ENCODE results near the gene TOMM7.

DNA sequence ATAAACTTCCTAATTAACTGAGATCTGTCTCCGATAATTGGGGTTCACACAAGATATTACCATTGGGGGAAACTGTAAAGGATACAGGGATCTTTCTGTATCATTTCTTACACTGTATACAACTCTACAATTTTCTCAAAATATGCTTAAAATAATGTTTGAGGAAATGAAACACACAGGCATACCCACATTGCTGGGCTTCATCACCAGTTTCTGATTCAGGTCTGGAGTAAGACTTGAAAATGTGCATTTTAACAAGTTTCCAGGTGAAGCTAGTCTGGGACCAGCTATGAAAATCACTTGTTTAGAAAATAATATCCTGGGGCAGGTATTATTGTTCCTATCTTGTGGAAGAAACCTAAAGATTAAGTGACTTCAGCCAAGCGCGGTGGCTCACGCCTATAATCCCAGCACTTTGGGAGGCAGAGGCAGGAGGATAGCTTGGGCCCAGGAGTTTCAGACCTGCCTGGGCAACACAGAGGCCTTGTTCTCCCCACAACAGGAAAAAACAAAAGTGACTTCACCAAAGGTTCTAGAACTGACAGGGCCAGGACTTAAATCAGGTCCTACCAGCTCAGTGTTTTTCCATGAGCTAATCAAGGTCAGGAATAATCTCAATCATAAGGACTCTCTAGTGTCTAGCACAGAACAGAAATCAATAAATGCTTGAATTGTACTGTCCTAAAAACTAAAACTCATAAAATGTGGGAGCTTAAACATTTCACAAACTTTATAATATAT lies 12.6 kb downstream of the TOMM7 start:
- TF ChIP-seq, protein P1, sequence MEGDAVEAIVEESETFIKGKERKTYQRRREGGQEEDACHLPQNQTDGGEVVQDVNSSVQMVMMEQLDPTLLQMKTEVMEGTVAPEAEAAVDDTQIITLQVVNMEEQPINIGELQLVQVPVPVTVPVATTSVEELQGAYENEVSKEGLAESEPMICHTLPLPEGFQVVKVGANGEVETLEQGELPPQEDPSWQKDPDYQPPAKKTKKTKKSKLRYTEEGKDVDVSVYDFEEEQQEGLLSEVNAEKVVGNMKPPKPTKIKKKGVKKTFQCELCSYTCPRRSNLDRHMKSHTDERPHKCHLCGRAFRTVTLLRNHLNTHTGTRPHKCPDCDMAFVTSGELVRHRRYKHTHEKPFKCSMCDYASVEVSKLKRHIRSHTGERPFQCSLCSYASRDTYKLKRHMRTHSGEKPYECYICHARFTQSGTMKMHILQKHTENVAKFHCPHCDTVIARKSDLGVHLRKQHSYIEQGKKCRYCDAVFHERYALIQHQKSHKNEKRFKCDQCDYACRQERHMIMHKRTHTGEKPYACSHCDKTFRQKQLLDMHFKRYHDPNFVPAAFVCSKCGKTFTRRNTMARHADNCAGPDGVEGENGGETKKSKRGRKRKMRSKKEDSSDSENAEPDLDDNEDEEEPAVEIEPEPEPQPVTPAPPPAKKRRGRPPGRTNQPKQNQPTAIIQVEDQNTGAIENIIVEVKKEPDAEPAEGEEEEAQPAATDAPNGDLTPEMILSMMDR (IDR thresholded peaks at IDR 0.05), result no peak
- TF ChIP-seq POLR2A (IDR thresholded peaks at IDR 0.05) (no peak), POLR2AphosphoS5 (IDR thresholded peaks at IDR 0.05) (no peak), EP300 (IDR thresholded peaks at IDR 0.05) (no peak)

Data from stomach (tissue), 4 donors.